ENCODE data around the gene FSD2. TPM values are rescaled to one million over a fixed set of nuclear protein-coding genes. Genes with fewer than 3 reads are reported as not detected.

Gene FSD2
- total RNA-seq, 2 experiments from 2014 or later: not detected

GRCh38 chr15:82851981-82852511 is 46.2 kb upstream of the FSD2 start:
- Histone ChIP-seq H3K27ac (ENCODE audit: low read depth in 1 of 2, low read length in 2 of 2) (no peak overlapping the region), H3K4me1 (ENCODE audit: insufficient read depth, low read length) (no peaks in the 10 kb centered on the region), H3K36me3 (ENCODE audit: insufficient read depth, low read length) (no peaks in the 10 kb centered on the region), H3K4me3 (ENCODE audit: low read length) (no peak overlapping the region), H3K27me3 (ENCODE audit: control insufficient read depth in 1 of 2, insufficient read depth in 2 of 2, low read length in 2 of 2) (no peaks in the 10 kb centered on the region), H3K9me3 (ENCODE audit: control insufficient read depth in 1 of 2, insufficient read depth in 1 of 2, low read length in 2 of 2) (no peaks in the 10 kb centered on the region)
- Mint-ChIP-seq H3K27ac (no peak overlapping the region), H3K4me1 (ENCODE audit: low read depth) (peaks cover 17% of the 10 kb centered on the region), H3K27me3 (no peaks in the 10 kb centered on the region), H3K36me3 (ENCODE audit: low read depth) (no peaks in the 10 kb centered on the region), H3K4me3 (no peak overlapping the region), H3K9me3 (no peaks in the 10 kb centered on the region)
- TF ChIP-seq CTCF (IDR thresholded peaks at IDR 0.05): no peak
- DNase-seq (no peak), ATAC-seq (ENCODE audit: poor library complexity) (no peak)
- intact Hi-C loops (cut with DNase I, micrococcal nuclease): no loop called here
- ChIA-PET CTCF (no interaction called here), POLR2A (no interaction called here)

GRCh38 chr15:82851306-82851850 is 45.5 kb upstream of the FSD2 start:
- intact Hi-C loops (cut with DNase I, micrococcal nuclease): no loop called here
- no peak overlapping the region for H3K4me3 Mint-ChIP-seq
- H3K9me3 Mint-ChIP-seq: no peaks in the 10 kb centered on the region
- CTCF ChIA-PET: no interaction called here
- Histone ChIP-seq H3K4me3 (ENCODE audit: low read length) (no peak overlapping the region), H3K36me3 (ENCODE audit: insufficient read depth, low read length) (no peaks in the 10 kb centered on the region), H3K4me1 (ENCODE audit: insufficient read depth, low read length) (no peaks in the 10 kb centered on the region), H3K27ac (ENCODE audit: low read depth in 1 of 2, low read length in 2 of 2) (no peak overlapping the region), H3K27me3 (ENCODE audit: control insufficient read depth in 1 of 2, insufficient read depth in 2 of 2, low read length in 2 of 2) (no peaks in the 10 kb centered on the region), H3K9me3 (ENCODE audit: control insufficient read depth in 1 of 2, insufficient read depth in 1 of 2, low read length in 2 of 2) (no peaks in the 10 kb centered on the region)
- H3K27ac Mint-ChIP-seq: no peak overlapping the region
- no peak for ATAC-seq (ENCODE audit: poor library complexity)
- TF ChIP-seq CTCF (IDR thresholded peaks at IDR 0.05): no peak
- H3K4me1 Mint-ChIP-seq (ENCODE audit: low read depth): peaks cover 17% of the 10 kb centered on the region
- no peak for DNase-seq
- POLR2A ChIA-PET: no interaction called here
- no peaks in the 10 kb centered on the region for H3K27me3 Mint-ChIP-seq
- no peaks in the 10 kb centered on the region for H3K36me3 Mint-ChIP-seq (ENCODE audit: low read depth)

- Mint-ChIP-seq H3K9me3 (no peaks in the 10 kb centered on the region), H3K27me3 (no peaks in the 10 kb centered on the region), H3K4me3 (no peak overlapping the region), H3K36me3 (ENCODE audit: low read depth) (no peaks in the 10 kb centered on the region), H3K4me1 (ENCODE audit: low read depth) (peaks cover 17% of the 10 kb centered on the region), H3K27ac (no peak overlapping the region)
- no peaks in the 10 kb centered on the region for H3K27me3 ChIP-seq (ENCODE audit: control insufficient read depth in 1 of 2, insufficient read depth in 2 of 2, low read length in 2 of 2)
- ChIA-PET POLR2A (no interaction called here), CTCF (no interaction called here)
- intact Hi-C loops (cut with DNase I, micrococcal nuclease): no loop called here
- H3K36me3 ChIP-seq (ENCODE audit: insufficient read depth, low read length): no peaks in the 10 kb centered on the region
- no peak for ATAC-seq (ENCODE audit: poor library complexity)
- DNase-seq: no peak
- no peak for TF ChIP-seq CTCF (IDR thresholded peaks at IDR 0.05)
- no peaks in the 10 kb centered on the region for H3K9me3 ChIP-seq (ENCODE audit: control insufficient read depth in 1 of 2, insufficient read depth in 1 of 2, low read length in 2 of 2)
- H3K27ac ChIP-seq (ENCODE audit: low read depth in 1 of 2, low read length in 2 of 2): no peak overlapping the region
- H3K4me3 ChIP-seq (ENCODE audit: low read length): no peak overlapping the region
- H3K4me1 ChIP-seq (ENCODE audit: insufficient read depth, low read length): no peaks in the 10 kb centered on the region
Measured at GRCh38 chr15:82850731-82851130, 44.9 kb upstream of the FSD2 start.
